ENCODE data around the gene CCDC77. TPM values are rescaled to one million over a fixed set of nuclear protein-coding genes. Genes with fewer than 3 reads are reported as not detected.

Gene CCDC77
- total RNA-seq, 2 experiments from 2014 or later, result 14.0 to 19.0 TPM

DNA sequence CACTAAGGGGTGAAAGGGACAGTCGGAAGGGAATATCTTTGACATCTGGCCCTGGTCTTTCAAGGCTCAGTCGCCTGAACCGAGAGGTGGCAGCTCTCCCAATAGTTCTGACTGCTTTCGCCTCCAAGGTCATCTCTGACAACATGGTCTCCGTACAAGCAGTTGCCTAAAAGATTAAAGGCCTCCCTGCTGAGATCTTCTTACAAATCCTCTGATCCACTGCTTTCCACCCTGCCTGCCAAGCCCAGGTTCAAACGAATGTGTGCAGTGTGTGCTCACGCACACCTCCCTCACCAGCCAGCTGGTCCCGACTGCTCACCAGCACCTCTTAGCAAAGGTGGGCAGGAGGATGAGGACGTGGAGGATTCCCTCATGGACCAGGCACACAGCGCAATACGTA is 68.7 kb downstream of the CCDC77 start:
- peaks cover 8% of the 10 kb centered on the region for H3K27me3 Mint-ChIP-seq
- intact Hi-C loops (cut with micrococcal nuclease), result no loop called here

DNA sequence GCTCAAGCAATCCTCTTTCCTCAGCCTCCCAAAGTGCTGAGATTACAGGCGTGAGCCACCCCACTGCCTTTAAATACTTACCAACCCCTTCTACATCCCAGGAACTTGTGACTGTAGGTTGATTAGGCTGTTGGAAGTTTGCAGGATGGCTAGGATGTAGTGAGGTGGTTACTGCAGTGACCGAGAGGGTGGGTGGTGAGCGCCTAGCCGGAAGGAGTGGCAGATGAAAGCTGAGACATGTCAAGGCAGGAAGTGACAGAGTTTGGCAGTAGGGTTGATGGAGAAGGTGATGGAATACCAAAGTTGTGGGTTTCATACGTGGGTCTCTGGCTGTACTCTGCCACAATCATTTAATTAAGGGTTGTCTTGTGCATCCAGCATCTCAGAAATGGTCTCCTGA is 71.8 kb downstream of the CCDC77 start:
- intact Hi-C loops (cut with micrococcal nuclease), result no loop called here
- TF ChIP-seq, protein P1, sequence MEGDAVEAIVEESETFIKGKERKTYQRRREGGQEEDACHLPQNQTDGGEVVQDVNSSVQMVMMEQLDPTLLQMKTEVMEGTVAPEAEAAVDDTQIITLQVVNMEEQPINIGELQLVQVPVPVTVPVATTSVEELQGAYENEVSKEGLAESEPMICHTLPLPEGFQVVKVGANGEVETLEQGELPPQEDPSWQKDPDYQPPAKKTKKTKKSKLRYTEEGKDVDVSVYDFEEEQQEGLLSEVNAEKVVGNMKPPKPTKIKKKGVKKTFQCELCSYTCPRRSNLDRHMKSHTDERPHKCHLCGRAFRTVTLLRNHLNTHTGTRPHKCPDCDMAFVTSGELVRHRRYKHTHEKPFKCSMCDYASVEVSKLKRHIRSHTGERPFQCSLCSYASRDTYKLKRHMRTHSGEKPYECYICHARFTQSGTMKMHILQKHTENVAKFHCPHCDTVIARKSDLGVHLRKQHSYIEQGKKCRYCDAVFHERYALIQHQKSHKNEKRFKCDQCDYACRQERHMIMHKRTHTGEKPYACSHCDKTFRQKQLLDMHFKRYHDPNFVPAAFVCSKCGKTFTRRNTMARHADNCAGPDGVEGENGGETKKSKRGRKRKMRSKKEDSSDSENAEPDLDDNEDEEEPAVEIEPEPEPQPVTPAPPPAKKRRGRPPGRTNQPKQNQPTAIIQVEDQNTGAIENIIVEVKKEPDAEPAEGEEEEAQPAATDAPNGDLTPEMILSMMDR (IDR thresholded peaks at IDR 0.05), result no peak
- no peak for ATAC-seq
- H3K9me3 Mint-ChIP-seq, result no peaks in the 10 kb centered on the region
- H3K36me3 Mint-ChIP-seq (ENCODE audit: low read depth), result no peaks in the 10 kb centered on the region
- H3K4me3 Mint-ChIP-seq, result no peak overlapping the region
- H3K27ac Mint-ChIP-seq, result no peak overlapping the region
- DNase-seq, result no peak
- ChIA-PET CTCF (interaction anchor here (1.1 to 1.4 kb wide), 2 partner anchors 20 to 75 kb away, joined by 3 to 5 read pairs; no protein-coding TSS in a partner anchor), POLR2A (no interaction called here)
- H3K4me1 Mint-ChIP-seq (ENCODE audit: low read depth), result peaks cover 2% of the 10 kb centered on the region
- peaks cover 13% of the 10 kb centered on the region for H3K27me3 Mint-ChIP-seq

More for the DNA sequence above, 68.7 kb downstream of the CCDC77 start:
- no peak overlapping the region for H3K27ac Mint-ChIP-seq
- no peaks in the 10 kb centered on the region for H3K9me3 Mint-ChIP-seq
- DNase-seq (no peak), ATAC-seq (no peak)
- ChIA-PET CTCF (interaction anchor here (1.0 to 2.9 kb wide), 2 partner anchors 16 to 77 kb away, joined by 4 to 10 read pairs; no protein-coding TSS in a partner anchor), POLR2A (no interaction called here)
- peaks cover 2% of the 10 kb centered on the region for H3K4me1 Mint-ChIP-seq (ENCODE audit: low read depth)
- no peak overlapping the region for H3K4me3 Mint-ChIP-seq
- TF ChIP-seq, protein P1 (IDR thresholded peaks at IDR 0.05), result no peak
- H3K36me3 Mint-ChIP-seq (ENCODE audit: low read depth), result no peaks in the 10 kb centered on the region

DNA sequence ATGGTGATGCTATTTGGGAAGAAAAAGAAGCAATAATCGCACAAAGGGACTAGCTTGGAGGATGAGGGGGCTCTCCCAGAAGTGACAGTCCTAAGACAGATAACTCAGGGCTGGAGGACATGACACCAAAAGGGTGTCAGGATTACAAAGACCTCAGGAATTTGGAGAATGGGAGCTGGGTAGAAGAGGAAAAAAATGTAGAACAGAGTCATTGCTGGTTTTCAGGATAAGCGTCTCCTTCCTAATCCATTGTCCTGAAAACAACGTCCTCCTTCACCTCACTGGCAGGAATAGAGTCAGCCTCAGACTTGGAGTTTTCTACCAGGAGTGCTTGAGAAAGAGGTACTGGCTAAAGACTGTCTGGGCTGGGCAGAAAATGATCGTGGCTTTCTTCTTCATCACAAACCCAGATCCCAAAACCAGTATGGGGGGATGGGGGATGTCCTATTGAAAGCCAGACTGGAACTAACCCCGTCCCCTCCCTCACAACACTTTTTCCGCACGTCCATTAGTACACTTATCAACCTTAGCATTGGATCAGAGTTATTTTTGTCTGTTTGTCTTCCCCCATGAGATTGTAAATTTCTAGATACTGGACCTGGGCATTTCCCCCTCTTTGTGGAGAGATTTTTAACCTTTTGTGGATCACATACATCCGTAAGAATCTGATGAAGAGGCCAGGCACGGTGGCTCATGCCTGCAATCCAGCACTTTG is 72.6 kb downstream of the CCDC77 start:
- Mint-ChIP-seq H3K4me3 (no peak overlapping the region), H3K4me1 (ENCODE audit: low read depth) (no peaks in the 10 kb centered on the region)

DNA sequence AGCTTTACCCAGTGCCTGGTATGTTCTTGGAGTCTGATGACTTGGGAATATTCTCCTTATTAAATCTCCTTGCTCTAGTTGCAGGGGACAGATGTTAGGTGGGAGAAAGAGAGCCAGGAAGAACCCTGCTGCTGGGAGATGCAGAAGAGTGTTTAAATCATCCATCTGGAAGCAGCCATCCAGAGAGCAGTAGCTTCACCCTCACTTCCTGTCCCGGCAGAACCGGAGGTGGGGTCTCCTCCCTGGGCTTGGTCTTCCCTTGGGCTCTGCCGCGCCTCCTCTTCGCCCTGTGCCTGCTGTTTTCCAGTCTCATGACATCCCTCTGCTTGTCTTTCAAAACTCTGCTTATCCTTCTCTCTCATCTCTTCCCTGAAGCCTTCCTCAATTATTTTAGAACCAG is 73.8 kb downstream of the CCDC77 start:
- no peak overlapping the region for H3K4me3 Mint-ChIP-seq
- no peaks in the 10 kb centered on the region for H3K36me3 Mint-ChIP-seq (ENCODE audit: low read depth)
- TF ChIP-seq, protein P1 (IDR thresholded peaks at IDR 0.05), result no peak
- peaks cover 13% of the 10 kb centered on the region for H3K27me3 Mint-ChIP-seq
- no peaks in the 10 kb centered on the region for H3K9me3 Mint-ChIP-seq
- ChIA-PET POLR2A (interaction anchor here (1.1 kb wide), 1 partner anchor 16 kb away, joined by 3 read pairs; no protein-coding TSS in a partner anchor), CTCF (interaction anchor here (1.6 to 2.9 kb wide), 2 partner anchors 23 to 72 kb away, joined by 7 to 13 read pairs; no protein-coding TSS in a partner anchor)
- ATAC-seq (no peak), DNase-seq (no peak)
- H3K27ac Mint-ChIP-seq, result no peak overlapping the region
- H3K4me1 Mint-ChIP-seq (ENCODE audit: low read depth), result no peaks in the 10 kb centered on the region
- intact Hi-C loops (cut with micrococcal nuclease), result no loop called here

More for the DNA sequence above, 72.6 kb downstream of the CCDC77 start:
- Mint-ChIP-seq H3K27me3 (peaks cover 13% of the 10 kb centered on the region), H3K9me3 (no peaks in the 10 kb centered on the region), H3K27ac (no peak overlapping the region), H3K36me3 (ENCODE audit: low read depth) (no peaks in the 10 kb centered on the region)
- ATAC-seq (no peak), DNase-seq (no peak)
- TF ChIP-seq, protein P1 (IDR thresholded peaks at IDR 0.05), result no peak
- POLR2A ChIA-PET, result no interaction called here
- intact Hi-C loops (cut with micrococcal nuclease), result no loop called here
- CTCF ChIA-PET, result interaction anchor here (1.4 kb wide), 1 partner anchor 74 kb away, joined by 5 read pairs; no protein-coding TSS in a partner anchor

GRCh38 chr12:479161-479560 is 77.7 kb downstream of the CCDC77 start:
- POLR2A ChIA-PET, result no interaction called here
- Mint-ChIP-seq H3K4me3 (no peak overlapping the region), H3K27ac (no peak overlapping the region), H3K27me3 (peaks cover 16% of the 10 kb centered on the region), H3K4me1 (ENCODE audit: low read depth) (no peaks in the 10 kb centered on the region), H3K36me3 (ENCODE audit: low read depth) (no peaks in the 10 kb centered on the region), H3K9me3 (no peaks in the 10 kb centered on the region)
- TF ChIP-seq, protein P1 (IDR thresholded peaks at IDR 0.05), result no peak
- ATAC-seq, result no peak
- CTCF ChIA-PET, result interaction anchor here (1.9 kb wide), 1 partner anchor 24 kb away, joined by 12 read pairs; no protein-coding TSS in a partner anchor
- intact Hi-C loops (cut with micrococcal nuclease), result no loop called here
- DNase-seq, result no peak
